Activated CD4-positive, alpha-beta T cell treated with anti-CD3 and anti-CD28 coated beads, Interleukin-2, Interleukin-6, amounts not matched to agents 100 ng/mL and 50 ng/mL, durations not matched to agents 16 hours and 8 hours (primary cell): ENCODE measurements around the gene SLITRK1.
A peak's percentile ranks its signal among the peaks of the same experiment; 100 is the strongest.

Source experiments
- DNase-seq: peaks from one replicate; pipeline ENCODE4 v3.0.0-alpha.2; 2020

Gene SLITRK1, protein sequence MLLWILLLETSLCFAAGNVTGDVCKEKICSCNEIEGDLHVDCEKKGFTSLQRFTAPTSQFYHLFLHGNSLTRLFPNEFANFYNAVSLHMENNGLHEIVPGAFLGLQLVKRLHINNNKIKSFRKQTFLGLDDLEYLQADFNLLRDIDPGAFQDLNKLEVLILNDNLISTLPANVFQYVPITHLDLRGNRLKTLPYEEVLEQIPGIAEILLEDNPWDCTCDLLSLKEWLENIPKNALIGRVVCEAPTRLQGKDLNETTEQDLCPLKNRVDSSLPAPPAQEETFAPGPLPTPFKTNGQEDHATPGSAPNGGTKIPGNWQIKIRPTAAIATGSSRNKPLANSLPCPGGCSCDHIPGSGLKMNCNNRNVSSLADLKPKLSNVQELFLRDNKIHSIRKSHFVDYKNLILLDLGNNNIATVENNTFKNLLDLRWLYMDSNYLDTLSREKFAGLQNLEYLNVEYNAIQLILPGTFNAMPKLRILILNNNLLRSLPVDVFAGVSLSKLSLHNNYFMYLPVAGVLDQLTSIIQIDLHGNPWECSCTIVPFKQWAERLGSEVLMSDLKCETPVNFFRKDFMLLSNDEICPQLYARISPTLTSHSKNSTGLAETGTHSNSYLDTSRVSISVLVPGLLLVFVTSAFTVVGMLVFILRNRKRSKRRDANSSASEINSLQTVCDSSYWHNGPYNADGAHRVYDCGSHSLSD

DNA sequence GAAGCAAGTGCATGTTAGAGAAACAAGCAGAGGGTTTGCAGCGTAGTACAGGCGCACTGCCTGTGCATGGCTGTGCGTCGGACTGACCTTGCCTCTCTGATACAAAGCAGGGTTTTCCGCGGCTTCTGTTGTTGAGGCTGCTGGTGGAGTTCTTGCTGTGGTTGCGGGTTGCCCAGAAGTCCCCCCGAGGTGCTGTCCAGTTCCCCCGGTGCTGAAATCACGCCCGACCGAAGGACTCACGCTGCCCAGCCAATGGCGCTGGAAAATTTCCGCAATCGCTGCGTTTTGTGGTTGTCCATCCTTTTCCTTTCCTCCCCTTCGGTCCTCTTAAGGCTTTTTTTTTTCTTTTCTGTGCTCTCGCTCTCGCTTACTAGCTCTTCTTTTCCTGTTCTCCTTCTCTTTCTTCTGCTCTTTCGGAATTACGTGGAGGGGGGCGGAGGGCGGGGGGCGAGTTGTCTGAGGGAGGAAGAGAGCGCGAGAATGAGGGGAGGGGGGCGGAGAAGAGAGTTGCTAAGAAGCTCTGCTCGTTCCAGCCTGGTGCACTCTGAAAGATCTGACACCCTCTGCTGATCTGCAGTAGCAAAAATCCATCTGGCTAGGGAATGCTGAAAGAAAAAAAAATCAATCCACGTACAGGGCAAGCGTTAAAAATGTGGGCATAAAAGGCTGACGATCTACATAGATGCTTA, at the start of gene SLITRK1:
TSS of gene SLITRK1 (minus strand) at position 558 of the 689 bp plus-strand sequence. CDS start 967 bp downstream, outside the sequence.
- DNase-seq = peak; percentile 23

GRCh38 chr13:83929157-83929556, 46.9 kb upstream of the SLITRK1 start:
- DNase-seq = no peak

GRCh38 chr13:83919775-83920174, 37.5 kb upstream of the SLITRK1 start:
- DNase-seq = no peak

GRCh38 chr13:83914368-83914767, 32.1 kb upstream of the SLITRK1 start:
- DNase-seq = no peak

GRCh38 chr13:83907196-83907989, 25.1 kb upstream of the SLITRK1 start:
- DNase-seq = no peak

GRCh38 chr13:83906240-83906820, 24.1 kb upstream of the SLITRK1 start:
- DNase-seq = no peak

GRCh38 chr13:83905641-83906040, 23.4 kb upstream of the SLITRK1 start:
- DNase-seq = peak; percentile 30

- DNase-seq = no peak
Observed at GRCh38 chr13:83895994-83896580, 13.8 kb upstream of the SLITRK1 start.

DNA sequence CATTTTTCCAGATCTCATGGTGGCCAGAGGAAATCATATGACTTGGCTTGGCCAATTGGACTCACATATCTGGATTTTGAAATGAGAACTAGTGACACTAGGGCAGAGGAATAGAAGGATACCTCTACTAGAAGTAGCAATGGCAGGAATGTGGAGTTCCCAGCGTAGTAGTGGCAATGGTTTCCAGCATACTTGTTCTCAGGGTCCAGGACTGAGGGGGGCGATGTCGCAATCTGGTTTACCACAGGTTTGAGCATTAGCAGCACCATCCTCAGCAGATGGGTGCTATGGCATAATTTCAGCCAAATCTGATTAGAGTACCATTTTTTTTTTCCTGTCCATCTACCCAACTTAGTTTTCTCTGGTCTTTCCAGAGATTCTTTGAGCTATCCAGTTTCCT, 8.1 kb upstream of the SLITRK1 start:
- DNase-seq = no peak

GRCh38 chr13:83884141-83884540, 1.9 kb upstream of the SLITRK1 start:
- no peak for DNase-seq

DNA sequence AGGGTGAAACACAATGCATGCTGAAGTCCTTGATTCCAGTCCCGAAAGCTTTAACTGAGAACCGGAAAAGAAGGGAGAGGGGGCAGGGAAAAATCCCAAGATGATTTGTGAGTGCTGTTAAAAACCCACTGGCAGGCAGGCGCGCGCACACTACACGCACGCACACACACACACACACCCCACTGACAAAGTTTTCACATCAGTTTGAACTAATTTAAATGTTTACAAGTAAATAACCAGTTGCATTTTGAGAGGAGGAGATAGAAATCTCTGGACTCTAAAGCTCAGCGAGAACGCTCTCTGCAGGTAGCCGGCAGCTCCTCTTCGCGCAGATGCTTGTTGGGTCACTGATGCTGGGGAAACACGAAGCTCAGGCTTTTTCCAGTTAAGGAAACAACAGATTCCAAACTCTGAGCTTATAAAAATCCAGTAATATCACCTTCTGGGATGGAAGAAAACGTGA, 818 bp upstream of the SLITRK1 start:
- DNase-seq = no peak

- DNase-seq = no peak
Observed at GRCh38 chr13:83882606-83882959, 309 bp upstream of the SLITRK1 start.

GRCh38 chr13:83881140-83881684, 1.1 kb downstream of the SLITRK1 start:
- DNase-seq = no peak

GRCh38 chr13:83880275-83881139, 1.8 kb downstream of the SLITRK1 start:
- no peak for DNase-seq

DNA sequence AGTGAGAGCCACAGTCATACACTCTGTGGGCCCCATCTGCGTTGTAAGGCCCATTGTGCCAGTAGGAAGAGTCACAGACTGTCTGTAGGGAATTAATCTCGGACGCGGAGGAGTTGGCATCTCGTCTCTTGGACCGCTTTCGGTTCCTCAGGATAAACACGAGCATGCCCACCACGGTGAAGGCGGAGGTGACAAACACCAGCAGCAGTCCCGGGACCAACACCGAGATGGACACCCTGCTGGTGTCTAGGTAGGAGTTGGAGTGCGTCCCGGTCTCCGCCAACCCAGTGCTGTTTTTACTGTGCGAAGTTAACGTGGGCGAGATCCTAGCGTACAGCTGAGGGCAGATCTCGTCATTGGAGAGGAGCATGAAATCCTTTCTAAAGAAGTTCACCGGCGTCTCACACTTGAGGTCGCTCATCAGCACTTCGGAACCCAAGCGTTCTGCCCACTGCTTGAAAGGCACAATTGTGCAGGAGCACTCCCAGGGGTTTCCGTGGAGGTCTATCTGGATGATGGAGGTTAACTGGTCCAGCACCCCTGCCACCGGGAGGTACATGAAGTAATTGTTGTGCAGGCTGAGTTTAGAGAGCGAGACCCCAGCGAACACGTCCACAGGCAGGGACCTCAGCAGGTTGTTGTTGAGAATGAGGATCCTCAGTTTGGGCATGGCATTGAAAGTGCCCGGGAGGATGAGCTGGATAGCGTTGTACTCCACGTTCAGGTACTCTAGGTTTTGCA, 2.7 kb downstream of the SLITRK1 start:
- DNase-seq = no peak

- no peak for DNase-seq
Observed at GRCh38 chr13:83878691-83879430, 3.4 kb downstream of the SLITRK1 start.

- DNase-seq = no peak
Observed at GRCh38 chr13:83877651-83878355, 4.5 kb downstream of the SLITRK1 start.

GRCh38 chr13:83876546-83876945, 5.7 kb downstream of the SLITRK1 start:
- peak; percentile 30 for DNase-seq
